GM18526 (cell line): Measurements from ENCODE around the gene FGF14.

ENCODE experiments used
- POLR2A ChIP-seq: IDR thresholded peaks from 3 replicates; pipeline ENCODE4 v1.6.1; 2011; ENCODE audit not compliant: insufficient read length; ENCODE audit errors: extremely low read depth

The FGF14 gene

GRCh38 chr13:102208347-102208746 lies 193.5 kb downstream of the FGF14 start:
- no peak for TF ChIP-seq POLR2A

- TF ChIP-seq POLR2A = no peak
Measured at GRCh38 chr13:102207680-102208342, 194.0 kb downstream of the FGF14 start.

- no peak for TF ChIP-seq POLR2A
Measured at GRCh38 chr13:102203718-102204117, 198.1 kb downstream of the FGF14 start.

GRCh38 chr13:102198418-102199311 lies 203.2 kb downstream of the FGF14 start:
- TF ChIP-seq POLR2A = no peak

GRCh38 chr13:102197193-102197592 lies 204.7 kb downstream of the FGF14 start:
- TF ChIP-seq POLR2A = no peak

- no peak for TF ChIP-seq POLR2A
Measured at GRCh38 chr13:102195566-102196462, 206.0 kb downstream of the FGF14 start.

GRCh38 chr13:102192858-102193257 lies 209.0 kb downstream of the FGF14 start:
- TF ChIP-seq POLR2A = no peak

GRCh38 chr13:102191951-102192502 lies 209.8 kb downstream of the FGF14 start:
- no peak for TF ChIP-seq POLR2A

GRCh38 chr13:102190930-102191329 lies 210.9 kb downstream of the FGF14 start:
- TF ChIP-seq POLR2A = no peak

- no peak for TF ChIP-seq POLR2A
Measured at GRCh38 chr13:102187313-102187712, 214.5 kb downstream of the FGF14 start.

GRCh38 chr13:102185375-102185984 lies 216.4 kb downstream of the FGF14 start:
- TF ChIP-seq POLR2A = no peak

- no peak for TF ChIP-seq POLR2A
Measured at GRCh38 chr13:102183509-102184182, 218.2 kb downstream of the FGF14 start.

GRCh38 chr13:102182170-102182569 lies 219.7 kb downstream of the FGF14 start:
- no peak for TF ChIP-seq POLR2A

- no peak for TF ChIP-seq POLR2A
Measured at GRCh38 chr13:102177431-102177830, 224.4 kb downstream of the FGF14 start.

GRCh38 chr13:102176846-102177245 lies 225.0 kb downstream of the FGF14 start:
- TF ChIP-seq POLR2A = no peak

- no peak for TF ChIP-seq POLR2A
Measured at GRCh38 chr13:102172406-102172805, 229.4 kb downstream of the FGF14 start.
